Measurements from ENCODE around the gene KRT85. TPM values are rescaled to one million over a fixed set of nuclear protein-coding genes. Genes with fewer than 3 reads are reported as not detected.

KRT85 gene
- total and polyA plus RNA-seq, 8 donors: not detected

DNA sequence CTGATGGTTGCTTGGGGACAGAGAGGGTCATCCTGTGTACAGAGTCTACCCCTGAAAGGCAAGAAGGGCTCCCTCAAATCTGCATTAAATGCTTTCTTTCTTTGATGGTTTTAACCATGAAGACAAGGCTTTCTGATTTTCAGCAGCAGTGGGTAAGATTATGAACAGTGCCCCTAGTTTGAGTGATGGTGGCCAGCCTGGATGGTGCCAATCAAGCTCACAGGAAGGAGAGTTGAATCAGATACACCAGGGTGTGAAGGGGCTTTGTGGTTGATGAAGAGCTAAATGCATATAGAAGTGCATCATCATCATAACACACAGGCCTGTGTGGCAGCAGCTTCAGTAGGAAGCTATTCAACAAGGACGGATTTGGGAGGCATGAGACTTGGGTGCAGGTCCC is 5.7 kb downstream of the KRT85 start:
- no peak for FAIRE-seq

DNA sequence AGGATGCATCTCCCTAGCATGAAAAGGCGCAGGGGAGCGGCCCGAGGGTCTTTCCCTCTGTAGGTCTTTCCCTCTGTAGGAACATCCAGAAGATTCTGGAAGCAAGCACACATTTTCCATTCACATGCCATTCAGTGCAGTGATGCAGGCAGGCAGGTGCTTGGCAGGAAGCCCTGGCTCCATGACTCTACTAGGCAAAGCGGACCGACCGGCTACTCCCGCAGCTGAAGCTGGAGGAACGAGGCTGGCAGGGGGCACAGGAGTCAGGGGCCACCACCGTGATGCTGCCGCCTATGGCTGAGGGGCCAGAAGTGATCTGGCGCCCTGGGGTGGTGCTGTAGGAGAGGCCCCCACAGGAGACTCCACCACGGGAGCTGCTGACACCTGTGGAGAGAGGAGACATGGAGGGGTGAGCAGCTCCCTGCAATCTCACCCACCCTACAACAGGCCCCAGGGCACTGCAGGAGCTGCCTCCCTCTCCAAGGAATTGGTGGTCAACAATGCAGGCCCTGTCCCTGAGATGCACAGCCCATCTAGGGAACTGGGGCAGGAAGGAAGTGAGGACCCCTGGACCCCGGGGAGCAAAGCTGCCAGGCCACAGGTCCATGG is 6.5 kb downstream of the KRT85 start:
- Histone ChIP-seq H3K27me3 (no peaks in the 10 kb centered on the region), H3K9me3 (no peaks in the 10 kb centered on the region), H3K27ac (no peak overlapping the region), H3K36me3 (no peaks in the 10 kb centered on the region), H3K4me3 (no peak overlapping the region), H3K4me1 (no peaks in the 10 kb centered on the region)
- intact Hi-C loops (cut with DNase I): no loop called here
- DNase-seq (peak in 5 of 6 donors; percentile 35 to 78 (median 52)), ATAC-seq (peak; percentile 40 to 80 (median 58)), FAIRE-seq (no peak)
- WGBS, 2 donors: 47 to 49% methylated on average over 13 of the region's 13 CpGs
- TF ChIP-seq, protein P1, sequence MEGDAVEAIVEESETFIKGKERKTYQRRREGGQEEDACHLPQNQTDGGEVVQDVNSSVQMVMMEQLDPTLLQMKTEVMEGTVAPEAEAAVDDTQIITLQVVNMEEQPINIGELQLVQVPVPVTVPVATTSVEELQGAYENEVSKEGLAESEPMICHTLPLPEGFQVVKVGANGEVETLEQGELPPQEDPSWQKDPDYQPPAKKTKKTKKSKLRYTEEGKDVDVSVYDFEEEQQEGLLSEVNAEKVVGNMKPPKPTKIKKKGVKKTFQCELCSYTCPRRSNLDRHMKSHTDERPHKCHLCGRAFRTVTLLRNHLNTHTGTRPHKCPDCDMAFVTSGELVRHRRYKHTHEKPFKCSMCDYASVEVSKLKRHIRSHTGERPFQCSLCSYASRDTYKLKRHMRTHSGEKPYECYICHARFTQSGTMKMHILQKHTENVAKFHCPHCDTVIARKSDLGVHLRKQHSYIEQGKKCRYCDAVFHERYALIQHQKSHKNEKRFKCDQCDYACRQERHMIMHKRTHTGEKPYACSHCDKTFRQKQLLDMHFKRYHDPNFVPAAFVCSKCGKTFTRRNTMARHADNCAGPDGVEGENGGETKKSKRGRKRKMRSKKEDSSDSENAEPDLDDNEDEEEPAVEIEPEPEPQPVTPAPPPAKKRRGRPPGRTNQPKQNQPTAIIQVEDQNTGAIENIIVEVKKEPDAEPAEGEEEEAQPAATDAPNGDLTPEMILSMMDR (IDR thresholded peaks at IDR 0.05): no peak

More for the DNA sequence above, 5.7 kb downstream of the KRT85 start:
- Histone ChIP-seq H3K9me3 (no peaks in the 10 kb centered on the region), H3K4me3 (no peak overlapping the region), H3K27me3 (no peaks in the 10 kb centered on the region), H3K36me3 (no peaks in the 10 kb centered on the region), H3K4me1 (no peaks in the 10 kb centered on the region), H3K27ac (no peak overlapping the region)
- WGBS, 2 donors: 96 to 97% methylated on average over 1 of the region's 1 CpG
- TF ChIP-seq, protein P1 (IDR thresholded peaks at IDR 0.05): no peak
- intact Hi-C loops (cut with DNase I): no loop called here
- ATAC-seq: no peak
- DNase-seq: peak in 1 of 6 donors; percentile 3

DNA sequence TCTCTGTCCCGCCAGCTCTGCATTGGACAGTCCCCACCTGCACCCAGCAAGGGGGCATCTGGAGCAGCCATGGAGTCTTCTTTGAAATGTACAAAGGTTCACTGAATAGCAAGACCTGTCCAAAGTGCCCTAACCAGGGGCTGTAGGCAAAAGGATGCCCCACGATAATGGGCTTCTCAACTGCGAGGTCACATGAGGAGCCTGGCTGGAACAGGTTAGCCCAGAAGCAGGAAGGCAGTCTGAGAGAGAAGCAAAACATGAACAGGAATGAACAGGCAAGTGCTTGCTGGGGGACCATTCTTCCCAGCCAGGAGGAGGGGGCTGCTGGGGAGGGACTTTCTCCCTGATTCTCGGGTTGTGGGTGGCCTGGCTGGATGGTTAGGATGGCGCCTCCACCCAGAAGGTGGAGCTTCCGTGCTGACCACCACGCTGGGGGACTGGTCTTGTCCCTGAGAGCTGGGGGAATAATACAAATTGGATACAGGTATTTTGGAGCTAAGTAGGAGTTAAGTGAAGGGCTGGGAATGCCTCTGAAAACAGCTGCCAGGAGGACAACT is 7.1 kb downstream of the KRT85 start:
- intact Hi-C loops (cut with DNase I): no loop called here
- FAIRE-seq (no peak), ATAC-seq (no peak), DNase-seq (peak in 1 of 6 donors; percentile 43)
- Histone ChIP-seq H3K9me3 (no peaks in the 10 kb centered on the region), H3K27me3 (no peaks in the 10 kb centered on the region), H3K36me3 (no peaks in the 10 kb centered on the region), H3K4me1 (no peaks in the 10 kb centered on the region), H3K27ac (no peak overlapping the region), H3K4me3 (no peak overlapping the region)
- WGBS, 2 donors: 87 to 90% methylated on average over 7 of the region's 7 CpGs
- TF ChIP-seq, protein P1 (IDR thresholded peaks at IDR 0.05): no peak

DNA sequence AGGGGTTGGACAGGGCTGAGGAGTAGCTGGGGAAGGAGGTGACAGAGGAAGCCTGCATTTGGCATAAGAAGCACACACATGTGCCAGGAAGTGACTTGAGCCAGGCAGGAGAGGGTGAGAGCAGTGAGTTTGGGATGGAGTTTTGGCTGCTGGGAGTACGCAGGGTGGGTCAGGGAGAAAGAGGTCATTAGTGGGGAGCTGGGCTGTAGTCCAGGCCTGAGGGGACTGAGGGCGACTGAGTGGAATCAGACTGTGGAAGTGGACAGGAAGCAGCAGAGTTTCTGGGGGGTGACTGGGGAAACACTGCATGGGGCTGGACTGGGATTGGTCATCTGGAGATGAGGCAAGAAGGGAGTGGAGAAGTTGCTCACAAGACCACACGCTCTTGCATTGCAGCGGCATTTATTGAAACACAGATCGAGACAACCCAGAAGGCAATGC is 7.6 kb downstream of the KRT85 start:
- WGBS, 2 donors: 78 to 86% methylated on average over 5 of the region's 5 CpGs
- ATAC-seq (peak in 1 of 4 donors; percentile 14), FAIRE-seq (no peak), DNase-seq (no peak)
- Histone ChIP-seq H3K9me3 (no peaks in the 10 kb centered on the region), H3K4me3 (no peak overlapping the region), H3K4me1 (no peaks in the 10 kb centered on the region), H3K27me3 (no peaks in the 10 kb centered on the region), H3K27ac (no peak overlapping the region), H3K36me3 (no peaks in the 10 kb centered on the region)
- intact Hi-C loops (cut with DNase I): no loop called here
- TF ChIP-seq, protein P1 (IDR thresholded peaks at IDR 0.05): no peak

Measured in pancreas (tissue), 10 donors.